Activated CD8-positive, alpha-beta T cell treated with anti-CD3 and anti-CD28 coated beads for 36 hours (primary cell): ENCODE measurements around the gene ENG. TPM values are rescaled to one million over a fixed set of nuclear protein-coding genes. Genes with fewer than 3 reads are reported as not detected.
"Not testable (repeated sequence)": the region's sequence is repeated elsewhere in the genome, so short reads cannot be mapped to it uniquely, and the experiment has no call there.

Experiments used
- ATAC-seq: fragments of 200-7000 bp; cut with Tn5 transposase; one replicate; pipeline ENCODE4 v1.10.0; 2021; ENCODE audit warnings: mild to moderate bottlenecking, moderate library complexity
- CTCF ChIA-PET: fragments of 350-600 bp; sonication (Branson Sonifier 250); formaldehyde crosslinking; loops from one replicate; lab custom pipeline; 2021; ENCODE audit warnings: antibody characterized with exemption; lab: Charles Lee
- POLR2A ChIA-PET: fragments of 350-600 bp; sonication (Branson Sonifier 250); formaldehyde crosslinking; loops from one replicate; lab custom pipeline; 2021; ENCODE audit warnings: antibody characterized with exemption; lab: Charles Lee
- DNase-seq: peaks from one replicate; pipeline ENCODE4 v3.0.0-alpha.2; 2020
- H3K27ac Mint-ChIP-seq: one replicate; pipeline ENCODE4 v1.8.0; 2021; ENCODE audit warnings: mild to moderate bottlenecking, mixed read lengths
- H3K27me3 Mint-ChIP-seq: one replicate; pipeline ENCODE4 v1.8.0; 2021; ENCODE audit warnings: mixed read lengths
- H3K36me3 Mint-ChIP-seq: one replicate; pipeline ENCODE4 v1.8.0; 2021; ENCODE audit warnings: low read depth, mixed read lengths
- H3K4me1 Mint-ChIP-seq: one replicate; pipeline ENCODE4 v1.8.0; 2021; ENCODE audit warnings: low read depth, mixed read lengths
- H3K4me3 Mint-ChIP-seq: one replicate; pipeline ENCODE4 v1.8.0; 2021; ENCODE audit warnings: mild to moderate bottlenecking, moderate library complexity, mixed read lengths
- H3K9me3 Mint-ChIP-seq: one replicate; pipeline ENCODE4 v1.8.0; 2021; ENCODE audit warnings: mixed read lengths
- intact Hi-C: fragments of 100-400 bp; cut with micrococcal nuclease; formaldehyde crosslinking; loops from one replicate; pipeline ENCODE4 v1.10.0; 2022
- total RNA-seq, 2 experiments: library from RNA; stranded (reverse); gene quantifications; one replicate each; pipeline ENCODE4 v1.2.3, GENCODE V29; 2021
- TF ChIP-seq, protein P1 (sequence below): fragments of 200-600 bp; IDR thresholded peaks from one replicate; pipeline ENCODE4 v1.8.0; 2022; ENCODE audit warnings: antibody characterized with exemption, mild to moderate bottlenecking

Gene ENG
- total RNA-seq, 2 experiments from 2014 or later = 14.2 to 15.0 TPM

DNA sequence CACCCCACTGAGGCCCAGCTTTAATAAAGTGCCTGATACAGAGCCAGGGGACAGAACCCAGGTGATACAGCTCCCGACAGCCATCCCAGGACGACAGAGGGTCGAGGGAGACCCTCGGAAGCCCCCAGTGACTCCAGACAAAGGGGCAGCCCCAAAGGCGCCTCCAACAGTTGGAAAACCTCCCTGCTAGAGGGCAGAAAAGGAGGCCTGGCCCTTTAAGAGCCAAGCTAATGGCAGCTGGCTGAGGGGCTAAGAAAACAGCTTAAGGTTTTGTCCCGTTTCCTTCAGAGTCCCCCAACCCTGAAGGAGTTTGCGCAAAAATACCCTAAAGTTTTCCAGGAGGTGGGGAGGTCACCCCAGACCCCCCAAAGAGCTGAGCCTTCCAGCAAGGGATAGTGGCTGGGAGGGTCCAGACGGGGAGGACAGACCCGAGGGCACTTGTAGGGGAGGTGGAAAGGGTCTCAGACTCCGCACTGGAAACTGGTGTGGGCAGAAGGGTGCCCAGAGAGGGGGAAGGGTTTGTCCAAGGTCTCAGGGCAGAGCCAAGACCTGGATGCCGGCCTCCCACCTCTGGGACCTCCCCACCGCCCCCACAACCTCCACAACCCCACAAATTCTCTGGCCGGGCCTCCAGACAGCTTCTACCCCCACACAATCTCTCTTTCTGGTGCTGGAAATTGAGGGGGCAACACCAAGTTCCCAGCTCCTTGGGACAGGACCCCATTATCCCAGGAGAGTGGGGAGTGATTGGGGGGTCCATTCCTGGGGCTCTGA lies 31.2 kb upstream of the ENG start:
- ATAC-seq (no peak), DNase-seq (no peak)
- POLR2A ChIA-PET = interaction anchor here (1.0 to 2.1 kb wide), 6 partner anchors 9 to 51 kb away, joined by 4 to 7 read pairs (median 5); partner anchors contain the start of genes DPM2 and ST6GALNAC6
- H3K4me1 Mint-ChIP-seq = peaks cover 5% of the 10 kb centered on the region
- no peak overlapping the region for H3K4me3 Mint-ChIP-seq
- intact Hi-C loops = no loop called here
- no peaks in the 10 kb centered on the region for H3K27me3 Mint-ChIP-seq
- H3K9me3 Mint-ChIP-seq = no peaks in the 10 kb centered on the region
- TF ChIP-seq, protein P1, sequence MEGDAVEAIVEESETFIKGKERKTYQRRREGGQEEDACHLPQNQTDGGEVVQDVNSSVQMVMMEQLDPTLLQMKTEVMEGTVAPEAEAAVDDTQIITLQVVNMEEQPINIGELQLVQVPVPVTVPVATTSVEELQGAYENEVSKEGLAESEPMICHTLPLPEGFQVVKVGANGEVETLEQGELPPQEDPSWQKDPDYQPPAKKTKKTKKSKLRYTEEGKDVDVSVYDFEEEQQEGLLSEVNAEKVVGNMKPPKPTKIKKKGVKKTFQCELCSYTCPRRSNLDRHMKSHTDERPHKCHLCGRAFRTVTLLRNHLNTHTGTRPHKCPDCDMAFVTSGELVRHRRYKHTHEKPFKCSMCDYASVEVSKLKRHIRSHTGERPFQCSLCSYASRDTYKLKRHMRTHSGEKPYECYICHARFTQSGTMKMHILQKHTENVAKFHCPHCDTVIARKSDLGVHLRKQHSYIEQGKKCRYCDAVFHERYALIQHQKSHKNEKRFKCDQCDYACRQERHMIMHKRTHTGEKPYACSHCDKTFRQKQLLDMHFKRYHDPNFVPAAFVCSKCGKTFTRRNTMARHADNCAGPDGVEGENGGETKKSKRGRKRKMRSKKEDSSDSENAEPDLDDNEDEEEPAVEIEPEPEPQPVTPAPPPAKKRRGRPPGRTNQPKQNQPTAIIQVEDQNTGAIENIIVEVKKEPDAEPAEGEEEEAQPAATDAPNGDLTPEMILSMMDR = no peak
- CTCF ChIA-PET = interaction anchor here (1.1 to 4.5 kb wide), 3 partner anchors 15 to 151 kb away, joined by 4 to 33 read pairs (median 10); partner anchors contain the start of gene TOR2A
- no peak overlapping the region for H3K27ac Mint-ChIP-seq
- H3K36me3 Mint-ChIP-seq = peaks cover 29% of the 10 kb centered on the region

DNA sequence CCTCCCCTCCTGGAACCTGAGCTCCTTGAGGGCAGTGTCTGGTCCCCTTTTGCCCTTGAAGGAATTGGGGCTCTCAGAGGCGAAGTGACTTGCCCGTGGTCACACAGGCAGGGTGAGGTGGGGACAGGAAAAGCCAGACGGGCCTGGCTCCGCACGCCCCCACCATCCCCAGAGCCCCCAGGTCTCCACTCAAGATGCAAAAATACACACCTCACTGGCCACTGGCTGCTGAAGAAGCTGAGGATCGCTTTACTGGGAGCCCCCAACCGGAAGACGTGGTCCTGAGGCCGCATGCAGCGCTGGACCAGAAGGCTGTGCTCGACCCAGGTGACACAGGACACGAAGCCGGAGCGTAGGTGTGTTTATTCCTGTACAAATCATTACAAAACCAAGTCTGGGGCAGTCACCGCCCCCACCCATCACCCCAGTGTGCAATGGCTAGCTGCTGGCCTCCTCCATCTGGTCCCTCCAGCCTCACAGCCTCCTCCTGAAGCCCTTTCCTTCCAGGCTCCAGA lies 30.6 kb upstream of the ENG start:
- ChIA-PET POLR2A (interaction anchor here (1.0 to 2.1 kb wide), 6 partner anchors 9 to 52 kb away, joined by 4 to 7 read pairs (median 5); partner anchors contain the start of genes DPM2 and ST6GALNAC6), CTCF (interaction anchor here (1.1 to 1.5 kb wide), 3 partner anchors 15 to 150 kb away, joined by 4 to 10 read pairs (median 6); partner anchors contain the start of gene TOR2A)
- TF ChIP-seq, protein P1 = no peak
- H3K9me3 Mint-ChIP-seq = no peaks in the 10 kb centered on the region
- no peak for ATAC-seq
- H3K4me1 Mint-ChIP-seq = peaks cover 5% of the 10 kb centered on the region
- H3K27me3 Mint-ChIP-seq = no peaks in the 10 kb centered on the region
- intact Hi-C loops = no loop called here
- DNase-seq = no peak
- H3K27ac Mint-ChIP-seq = no peak overlapping the region
- no peak overlapping the region for H3K4me3 Mint-ChIP-seq
- peaks cover 25% of the 10 kb centered on the region for H3K36me3 Mint-ChIP-seq

DNA sequence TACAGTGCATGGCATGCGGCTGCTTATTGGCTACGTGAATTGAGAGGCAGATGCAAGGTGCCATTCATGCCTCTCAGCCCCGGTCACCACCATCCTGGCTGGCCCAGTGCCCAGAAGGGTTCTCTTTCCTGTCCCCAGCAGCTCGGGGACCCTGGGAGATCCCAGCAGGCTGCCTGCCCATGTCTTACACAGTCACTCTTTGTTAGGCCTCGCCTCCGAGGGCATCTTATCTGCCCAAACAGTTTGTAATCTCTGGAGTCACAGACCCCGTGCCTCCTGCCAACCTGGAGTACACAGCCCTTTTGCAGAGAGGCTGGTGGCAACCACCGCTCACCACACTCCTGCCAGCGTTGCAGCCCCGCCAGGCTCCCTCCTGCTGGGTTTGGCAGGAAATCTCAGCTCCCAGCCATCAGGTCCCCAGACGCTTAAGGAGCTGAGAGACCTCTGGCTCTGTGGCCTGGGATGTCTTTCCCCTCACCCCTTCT lies 30.0 kb upstream of the ENG start:
- peaks cover 22% of the 10 kb centered on the region for H3K36me3 Mint-ChIP-seq
- no peak overlapping the region for H3K4me3 Mint-ChIP-seq
- H3K27me3 Mint-ChIP-seq = no peaks in the 10 kb centered on the region
- CTCF ChIA-PET = interaction anchor here (1.1 to 1.5 kb wide), 3 partner anchors 15 to 150 kb away, joined by 4 to 10 read pairs (median 6); partner anchors contain the start of gene TOR2A
- POLR2A ChIA-PET = interaction anchor here (1.4 to 2.1 kb wide), 2 partner anchors 13 to 15 kb away, joined by 5 to 7 read pairs; partner anchors contain the start of gene ST6GALNAC6
- H3K4me1 Mint-ChIP-seq = peaks cover 5% of the 10 kb centered on the region
- DNase-seq (no peak), ATAC-seq (no peak)
- H3K27ac Mint-ChIP-seq = no peak overlapping the region
- intact Hi-C loops = no loop called here
- no peaks in the 10 kb centered on the region for H3K9me3 Mint-ChIP-seq
- TF ChIP-seq, protein P1 = no peak

DNA sequence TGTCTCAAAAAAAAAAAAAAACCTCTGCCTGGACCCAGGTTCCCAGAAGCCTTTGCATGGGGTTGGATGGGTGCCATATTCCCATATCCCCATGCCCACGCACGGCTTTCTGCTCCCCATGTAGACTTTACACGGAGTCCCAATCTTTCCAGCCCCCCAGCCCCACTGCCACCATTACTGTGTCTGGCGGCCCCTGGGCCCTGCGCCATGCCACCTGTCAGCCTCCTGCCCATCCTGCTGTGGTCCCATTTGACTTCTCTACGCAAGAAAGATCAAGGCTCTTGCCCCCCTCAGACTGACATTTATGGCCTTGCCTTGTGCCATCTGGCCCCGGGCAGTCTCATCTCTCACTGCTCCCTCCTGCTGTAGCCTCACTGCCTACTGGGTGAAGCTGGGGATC lies 29.5 kb upstream of the ENG start:
- ATAC-seq (no peak), DNase-seq (no peak)
- TF ChIP-seq, protein P1 = no peak
- Mint-ChIP-seq H3K27me3 (no peaks in the 10 kb centered on the region), H3K27ac (no peak overlapping the region), H3K4me1 (peaks cover 5% of the 10 kb centered on the region), H3K9me3 (no peaks in the 10 kb centered on the region), H3K36me3 (peaks cover 22% of the 10 kb centered on the region), H3K4me3 (no peak overlapping the region)
- ChIA-PET POLR2A (interaction anchor here (0.7 to 2.1 kb wide), 2 partner anchors 15 to 1251 kb away, joined by 3 to 7 read pairs; partner anchors contain the start of gene ST6GALNAC6), CTCF (interaction anchor here (1.2 to 1.6 kb wide), 3 partner anchors 14 to 144 kb away, joined by 4 to 10 read pairs (median 6); no protein-coding TSS in a partner anchor)
- intact Hi-C loops = no loop called here

DNA sequence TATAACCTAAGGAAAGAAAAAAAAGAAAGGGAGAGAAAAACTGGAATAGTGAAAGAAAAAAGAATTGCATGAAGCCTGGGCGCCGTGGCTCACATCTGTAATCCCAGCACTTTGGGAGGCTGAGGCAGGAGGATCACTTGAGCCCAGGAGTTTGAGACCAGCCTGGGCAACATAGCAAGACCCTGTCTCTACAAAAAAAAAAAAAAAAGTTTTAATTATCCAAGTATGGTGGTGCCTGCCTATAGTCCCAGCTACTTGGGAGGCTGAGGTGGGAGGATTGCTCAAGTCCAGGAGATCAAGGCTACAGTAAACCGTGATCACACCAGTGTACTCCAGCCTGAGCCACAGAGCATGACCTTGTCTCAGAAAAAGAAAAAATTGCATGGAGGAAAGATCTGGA lies 27.3 kb upstream of the ENG start:
- H3K9me3 Mint-ChIP-seq, ATAC-seq, H3K4me1 Mint-ChIP-seq, DNase-seq, H3K27me3 Mint-ChIP-seq, H3K4me3 Mint-ChIP-seq, H3K27ac Mint-ChIP-seq, H3K36me3 Mint-ChIP-seq, intact Hi-C loops: not testable (repeated sequence)
- ChIA-PET POLR2A (interaction anchor here (1.2 to 2.4 kb wide), 6 partner anchors 9 to 41 kb away, joined by 3 to 6 read pairs (median 4); partner anchors contain the start of gene ST6GALNAC4), CTCF (interaction anchor here (0.5 to 3.2 kb wide), 5 partner anchors 8 to 147 kb away, joined by 3 to 24 read pairs (median 7); partner anchors contain the start of gene TOR2A)
